Mucosa of descending colon (tissue), 3 donors: Measurements from ENCODE around the gene RAB1A. TPM values are rescaled to one million over a fixed set of nuclear protein-coding genes. Genes with fewer than 3 reads are reported as not detected.

ENCODE experiments used
- ATAC-seq: fragments of 200-7000 bp; cut with Tn5 transposase; one replicate; pipeline ENCODE4 v1.9.1; 2020; ENCODE audit warnings: mild to moderate bottlenecking, moderate library complexity
- DNase-seq, 3 donors: peaks; one replicate each; pipeline ENCODE4 v3.0.0-alpha.2; 2020
- H3K36me3 ChIP-seq: fragments of 200-600 bp; one replicate; pipeline ENCODE4 v1.8.0; 2021; ENCODE audit warnings: low read depth, mild to moderate bottlenecking
- H3K4me1 ChIP-seq: fragments of 200-600 bp; one replicate; pipeline ENCODE4 v1.8.0; 2021; ENCODE audit warnings: low read depth, mild to moderate bottlenecking
- H3K4me3 ChIP-seq: fragments of 200-600 bp; one replicate; pipeline ENCODE4 v1.8.0; 2021; ENCODE audit warnings: mild to moderate bottlenecking
- H3K9me3 ChIP-seq: fragments of 200-600 bp; one replicate; pipeline ENCODE4 v1.8.0; 2021; ENCODE audit warnings: mild to moderate bottlenecking
- CTCF ChIP-seq: fragments of 200-600 bp; IDR thresholded peaks from one replicate; pipeline ENCODE4 v1.8.0; 2022; ENCODE audit warnings: antibody characterized with exemption, mild to moderate bottlenecking
- intact Hi-C, 2 donors: fragments of 100-400 bp; cut with DNase I in 1 of 2; cut with micrococcal nuclease in 1 of 2; formaldehyde crosslinking; loops; one replicate each; pipeline versions ENCODE4 v1.11.0 to v1.11.1; 2022; cut with DNase I, micrococcal nuclease
- total RNA-seq, 3 donors: library from RNA; stranded (reverse); fragmentation: NEBNext Ultra II Directional in 2 of 3; extraction: Animal tissue kit (Norgen Biotek cat#: 25700) in 2 of 3; gene quantifications; one replicate each; pipeline versions ENCODE4 v1.2.1 to v1.2.4, GENCODE V29; 2021 to 2023
- donor health status: DM: no; HTN: no; CAD: no; lungs with moderate emphysema.
- donor health status: DM: no; HTN: no; CAD: no.
- donor health status: DM: no; HTN: yes; CAD: no.

Gene RAB1A
- total RNA-seq, 3 donors from 2014 or later, result 144 to 165 (median 151) TPM

GRCh38 chr2:65079017-65079416, 50.9 kb downstream of the RAB1A start:
- H3K9me3 ChIP-seq, result no peaks in the 10 kb centered on the region
- peaks cover 7% of the 10 kb centered on the region for H3K36me3 ChIP-seq
- no peak for TF ChIP-seq CTCF
- DNase-seq (no peak), ATAC-seq (no peak)
- H3K4me3 ChIP-seq, result no peak overlapping the region
- peaks cover 20% of the 10 kb centered on the region for H3K4me1 ChIP-seq
- intact Hi-C loops, result loop anchor here in 1 of 2 donors (10.0 kb wide), 1 partner anchor 106 kb away; no protein-coding TSS in a partner anchor

GRCh38 chr2:65077898-65078297, 52.0 kb downstream of the RAB1A start:
- DNase-seq (no peak), ATAC-seq (no peak)
- peaks cover 20% of the 10 kb centered on the region for H3K4me1 ChIP-seq
- no peak overlapping the region for H3K4me3 ChIP-seq
- no peak for TF ChIP-seq CTCF
- H3K36me3 ChIP-seq, result peaks cover 3% of the 10 kb centered on the region
- intact Hi-C loops, result loop anchor here in 1 of 2 donors (10.0 kb wide), 1 partner anchor 107 kb away; no protein-coding TSS in a partner anchor
- no peaks in the 10 kb centered on the region for H3K9me3 ChIP-seq

- no peak for TF ChIP-seq CTCF
- Histone ChIP-seq H3K9me3 (no peaks in the 10 kb centered on the region), H3K4me1 (peaks cover 20% of the 10 kb centered on the region), H3K4me3 (no peak overlapping the region), H3K36me3 (no peaks in the 10 kb centered on the region)
- intact Hi-C loops, result loop anchor here in 1 of 2 donors (10.0 kb wide), 1 partner anchor 108 kb away; no protein-coding TSS in a partner anchor
- ATAC-seq, result peak; percentile 19
- no peak for DNase-seq
Measured at GRCh38 chr2:65076345-65076710, 53.6 kb downstream of the RAB1A start.

- DNase-seq (peak; percentile 71 to 82 (median 77)), ATAC-seq (peak; percentile 93)
- Histone ChIP-seq H3K4me1 (peaks cover 21% of the 10 kb centered on the region), H3K4me3 (no peak overlapping the region), H3K36me3 (no peaks in the 10 kb centered on the region), H3K9me3 (no peaks in the 10 kb centered on the region)
- intact Hi-C loops, result loop anchor here in 1 of 2 donors (10.0 kb wide), 1 partner anchor 109 kb away; no protein-coding TSS in a partner anchor
- TF ChIP-seq CTCF, result no peak
Measured at GRCh38 chr2:65075605-65076344, 54.1 kb downstream of the RAB1A start.

GRCh38 chr2:65075176-65075575, 54.7 kb downstream of the RAB1A start:
- ATAC-seq, result no peak
- Histone ChIP-seq H3K36me3 (no peaks in the 10 kb centered on the region), H3K4me3 (no peak overlapping the region), H3K9me3 (no peaks in the 10 kb centered on the region), H3K4me1 (peaks cover 27% of the 10 kb centered on the region)
- intact Hi-C loops, result loop anchor here in 1 of 2 donors (10.0 kb wide), 1 partner anchor 110 kb away; no protein-coding TSS in a partner anchor
- DNase-seq, result no peak
- no peak for TF ChIP-seq CTCF
